Fibroblast of lung (primary cell): ENCODE data around the gene NRDC.

ENCODE experiments used
- CTCF ChIP-seq, 2 donors: IDR thresholded peaks in 1 of 2; conservative IDR thresholded peaks in 1 of 2; 1 replicate in 1 of 2; 2 replicates in 1 of 2; pipeline ENCODE4 v1.5.1; 2011 to 2012; ENCODE audit warnings: low read length in 2 of 2, control low read depth in 1 of 2, inconsistent platforms in 1 of 2, low read depth in 1 of 2, mild to moderate bottlenecking in 1 of 2
- EZH2 ChIP-seq: IDR thresholded peaks from 2 replicates; pipeline ENCODE4 v1.5.1; 2012; ENCODE audit warnings: low read length, control low read depth, mild to moderate bottlenecking; ENCODE audit errors: missing control alignments

DNA sequence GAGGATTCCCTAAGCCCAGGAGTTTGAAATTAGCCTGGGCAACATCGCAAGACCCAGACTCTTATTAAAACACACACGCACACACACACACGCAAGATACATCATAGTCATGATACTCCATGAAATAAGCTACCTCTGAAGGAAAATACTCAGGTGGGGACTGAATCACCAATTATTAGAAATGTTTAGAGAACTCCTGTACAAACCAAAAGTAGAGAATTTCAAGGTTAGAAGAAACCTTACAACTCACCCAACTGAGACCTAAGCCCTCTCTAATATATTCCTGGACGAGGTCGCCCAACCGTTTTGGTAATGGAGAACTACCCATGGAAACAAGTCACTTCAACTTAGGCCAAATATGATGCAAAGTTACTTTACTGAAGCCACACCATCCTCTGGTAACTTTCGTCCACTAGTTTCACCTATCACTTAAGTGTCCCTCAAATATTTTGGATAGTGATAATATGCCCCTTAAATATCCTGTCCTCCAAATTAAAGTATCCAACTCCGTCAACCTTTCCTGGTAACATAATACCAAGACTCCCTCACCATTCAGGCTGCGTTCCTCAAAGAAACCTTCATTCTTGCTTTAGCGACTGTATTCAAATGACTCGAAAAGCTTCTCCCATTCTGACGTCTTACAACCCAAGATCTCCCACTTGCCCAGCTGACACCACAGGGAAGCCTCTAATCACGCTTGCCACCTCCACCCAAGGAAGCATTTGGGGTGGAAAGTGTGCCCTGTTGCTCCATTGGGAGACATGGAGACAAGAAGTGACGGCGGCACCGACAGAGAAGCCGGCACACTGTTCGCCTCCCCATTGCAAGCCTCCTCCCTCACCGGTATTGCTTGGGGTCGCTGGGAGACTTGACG, 856 bp downstream of the NRDC start:
- TF ChIP-seq CTCF (conservative IDR thresholded peaks at IDR 0.05 in 1 of 2, IDR thresholded peaks at IDR 0.05 in 1 of 2; ENCODE audit: low read depth in 1 of 2, low read length in 2 of 2) (no peak), EZH2 (no peak)
